GM18519 (cell line): ENCODE data around the gene DAAM2.

Experiments
- ATAC-seq: cut with Tn5 transposase; IDR thresholded peaks from one replicate; pipeline ENCODE4 v1.9.1; 2021; ENCODE audit warnings: mild to moderate bottlenecking, moderate library complexity; ENCODE audit not compliant: unreplicated experiment, low FRiP score

Gene DAAM2

DNA sequence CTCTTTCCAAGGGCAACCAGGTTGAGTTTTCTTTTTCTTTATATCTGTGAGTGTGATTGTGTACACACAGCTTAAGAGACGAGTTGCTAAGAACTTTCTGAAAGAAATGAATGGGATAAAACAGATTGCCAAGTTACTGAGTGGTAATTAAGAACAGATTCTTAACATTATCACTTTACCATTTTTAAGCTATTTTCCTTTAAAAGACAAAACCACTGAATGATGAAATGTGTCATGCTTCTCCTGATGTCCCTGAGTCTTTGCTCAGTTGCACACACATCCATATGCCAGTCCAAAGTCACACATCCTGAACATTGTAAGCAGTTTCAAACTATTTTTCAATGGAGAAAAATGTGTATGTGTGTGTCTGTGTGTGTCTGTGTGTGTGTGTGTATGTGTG lies 5.5 kb upstream of the DAAM2 start:
- ATAC-seq, result no peak

DNA sequence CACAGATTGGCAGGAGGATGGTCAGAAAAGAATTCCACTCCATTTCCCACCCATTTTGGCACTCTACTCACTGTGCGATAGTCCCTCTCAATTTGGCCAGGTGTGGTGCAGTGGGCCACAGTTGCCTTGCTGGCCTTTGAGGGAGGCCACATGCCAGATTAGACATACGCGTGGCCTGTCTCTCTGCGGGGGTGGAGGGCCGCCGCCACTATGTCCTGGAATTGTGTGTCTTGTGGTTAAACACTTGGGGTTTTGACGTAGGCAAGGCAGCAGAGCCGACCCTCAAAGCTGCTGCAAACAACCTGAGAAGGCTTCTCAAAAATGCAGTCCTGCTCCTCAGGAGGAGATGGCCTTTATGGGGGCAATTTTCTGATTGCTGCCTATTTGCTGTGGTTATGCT lies 4.9 kb upstream of the DAAM2 start:
- ATAC-seq, result no peak

DNA sequence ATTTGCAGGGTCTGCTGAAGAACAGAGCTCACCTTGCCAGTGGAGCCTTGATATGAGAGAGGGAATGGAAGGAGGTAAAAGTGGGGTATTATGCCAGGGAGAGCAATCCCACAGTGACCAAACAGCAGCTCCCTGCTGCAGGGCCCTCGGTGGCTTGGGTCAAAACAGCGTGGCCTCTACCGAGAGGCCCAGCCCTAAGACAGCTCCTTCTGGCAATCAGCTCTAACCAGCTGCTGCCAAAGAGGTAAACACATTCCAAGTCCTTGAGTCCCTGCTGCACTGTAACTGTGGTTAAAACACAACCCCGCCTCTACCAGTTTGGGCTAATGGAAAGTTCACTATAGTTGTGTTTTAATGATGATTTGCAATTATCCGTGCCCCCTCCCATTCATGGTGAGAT lies 1.4 kb upstream of the DAAM2 start:
- ATAC-seq, result no peak

DNA sequence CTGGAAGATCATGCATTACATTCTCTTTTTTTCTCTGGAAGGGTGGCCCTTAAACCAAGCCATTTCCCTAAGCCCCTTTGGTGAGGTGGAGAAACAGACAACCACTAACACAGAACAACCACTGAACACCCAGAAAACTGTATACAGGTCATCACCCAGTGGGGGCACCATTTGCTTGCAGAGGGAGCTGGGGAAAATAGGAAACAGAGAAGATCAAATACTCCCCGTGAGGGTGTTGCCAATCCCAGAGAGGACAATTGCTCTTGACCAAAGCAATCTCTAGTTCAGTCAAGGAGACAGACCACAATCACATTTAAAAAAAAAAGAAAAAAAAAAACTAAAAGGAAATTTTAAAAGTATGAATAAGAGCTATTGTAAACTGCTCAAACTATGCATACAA lies 865 bp upstream of the DAAM2 start:
- ATAC-seq, result no peak

DNA sequence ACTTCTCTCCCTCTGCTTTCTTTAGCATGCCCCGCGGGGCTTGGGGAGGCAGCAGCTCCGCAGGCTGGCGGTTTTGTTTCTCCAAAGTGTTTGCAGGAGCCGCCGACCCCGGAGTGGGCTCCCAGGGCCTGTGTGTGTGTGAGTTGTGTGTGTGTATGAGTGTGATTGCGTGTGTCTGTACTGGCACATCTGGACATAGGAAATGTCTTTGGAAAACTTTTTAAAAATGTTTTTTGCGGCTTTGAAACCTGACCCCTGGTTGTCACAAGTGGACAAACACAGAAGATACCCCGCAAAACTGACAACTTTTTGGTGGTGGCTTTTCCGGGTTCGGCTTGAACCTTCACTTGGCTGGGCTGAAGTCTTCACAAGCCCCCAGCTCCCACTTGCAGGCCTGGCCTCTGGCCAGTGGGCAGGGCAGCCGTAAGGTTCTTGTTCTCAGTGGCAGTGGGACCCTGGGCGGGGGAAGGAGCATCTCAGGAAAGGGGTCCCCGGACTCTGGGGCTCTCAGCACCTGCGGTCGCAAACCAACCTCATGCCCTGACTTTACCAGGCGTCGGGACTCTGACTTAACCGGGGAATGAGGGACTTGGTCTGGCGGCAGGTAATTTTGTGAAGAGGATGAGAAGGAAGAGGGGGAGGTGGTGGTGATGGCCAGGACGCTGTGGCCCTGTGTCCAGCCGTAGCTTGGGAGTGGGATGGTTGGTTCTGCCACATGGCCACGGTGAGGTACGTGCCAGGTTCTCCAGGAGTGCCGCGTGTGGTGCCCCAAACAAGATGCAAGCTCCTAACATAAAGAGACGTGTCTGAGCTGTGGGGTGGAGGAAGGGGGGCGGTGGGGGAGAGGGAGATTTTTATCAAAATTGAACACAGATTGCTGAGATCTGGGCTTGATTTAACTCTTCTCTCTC lies 619 bp downstream of the DAAM2 start:
- no peak for ATAC-seq

DNA sequence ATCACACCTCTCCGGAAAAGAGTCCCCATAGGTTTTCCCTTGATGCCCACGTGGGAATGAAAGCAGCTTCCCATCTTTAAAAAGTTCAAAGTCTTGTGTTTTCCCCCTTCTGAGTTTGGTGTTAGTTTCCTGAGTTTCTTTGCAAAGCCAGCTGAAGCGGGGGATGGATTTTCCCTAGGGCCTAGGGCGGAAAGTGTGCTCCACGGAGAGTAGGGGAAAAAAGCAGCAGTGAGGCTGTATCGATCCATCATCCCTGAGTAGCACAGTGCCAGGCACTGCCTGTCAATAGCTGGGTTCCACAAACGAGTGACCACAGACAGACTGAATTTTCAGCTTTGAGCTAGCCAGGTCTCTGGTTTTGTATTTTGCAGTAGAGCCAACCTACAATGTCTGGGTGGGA lies 1.3 kb downstream of the DAAM2 start:
- no peak for ATAC-seq

DNA sequence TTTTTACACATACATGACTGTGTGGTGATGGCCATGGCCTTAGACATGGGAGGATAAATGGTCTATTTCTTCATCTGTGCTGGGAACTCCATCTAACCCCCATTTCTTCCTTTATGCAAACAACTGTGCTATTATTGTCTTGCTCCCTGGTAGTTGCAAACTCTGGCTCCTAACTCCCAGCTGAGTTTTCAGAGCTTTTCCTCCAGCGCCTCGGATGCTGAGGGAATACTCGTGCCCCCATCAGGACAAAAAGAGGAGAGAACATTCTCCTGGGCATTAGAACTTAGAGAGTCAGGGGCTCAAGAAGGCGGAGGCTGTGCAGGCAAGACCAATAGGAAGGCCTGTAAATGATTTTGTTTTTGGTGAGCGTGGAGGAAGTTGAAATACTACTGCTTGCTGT lies 2.1 kb downstream of the DAAM2 start:
- ATAC-seq, result no peak

DNA sequence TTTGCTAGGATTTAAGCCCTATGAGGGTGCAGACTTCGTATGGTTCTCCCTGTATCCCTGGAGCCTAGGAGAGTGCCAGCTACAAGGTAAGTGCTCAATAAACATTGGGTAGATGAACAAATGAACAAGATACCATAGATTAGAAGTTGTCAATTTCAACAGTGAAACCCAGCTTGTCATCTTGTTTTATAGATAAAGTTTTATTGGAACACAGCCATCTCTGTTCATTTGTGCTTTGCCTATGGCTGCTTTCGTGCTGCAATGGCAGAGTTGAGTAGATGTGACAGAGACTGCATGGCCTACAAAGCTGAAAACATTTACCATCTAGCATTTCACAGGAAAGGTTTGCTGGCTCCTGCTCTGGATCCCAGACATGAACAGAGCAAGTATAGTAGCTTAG lies 5.6 kb downstream of the DAAM2 start:
- ATAC-seq, result no peak

DNA sequence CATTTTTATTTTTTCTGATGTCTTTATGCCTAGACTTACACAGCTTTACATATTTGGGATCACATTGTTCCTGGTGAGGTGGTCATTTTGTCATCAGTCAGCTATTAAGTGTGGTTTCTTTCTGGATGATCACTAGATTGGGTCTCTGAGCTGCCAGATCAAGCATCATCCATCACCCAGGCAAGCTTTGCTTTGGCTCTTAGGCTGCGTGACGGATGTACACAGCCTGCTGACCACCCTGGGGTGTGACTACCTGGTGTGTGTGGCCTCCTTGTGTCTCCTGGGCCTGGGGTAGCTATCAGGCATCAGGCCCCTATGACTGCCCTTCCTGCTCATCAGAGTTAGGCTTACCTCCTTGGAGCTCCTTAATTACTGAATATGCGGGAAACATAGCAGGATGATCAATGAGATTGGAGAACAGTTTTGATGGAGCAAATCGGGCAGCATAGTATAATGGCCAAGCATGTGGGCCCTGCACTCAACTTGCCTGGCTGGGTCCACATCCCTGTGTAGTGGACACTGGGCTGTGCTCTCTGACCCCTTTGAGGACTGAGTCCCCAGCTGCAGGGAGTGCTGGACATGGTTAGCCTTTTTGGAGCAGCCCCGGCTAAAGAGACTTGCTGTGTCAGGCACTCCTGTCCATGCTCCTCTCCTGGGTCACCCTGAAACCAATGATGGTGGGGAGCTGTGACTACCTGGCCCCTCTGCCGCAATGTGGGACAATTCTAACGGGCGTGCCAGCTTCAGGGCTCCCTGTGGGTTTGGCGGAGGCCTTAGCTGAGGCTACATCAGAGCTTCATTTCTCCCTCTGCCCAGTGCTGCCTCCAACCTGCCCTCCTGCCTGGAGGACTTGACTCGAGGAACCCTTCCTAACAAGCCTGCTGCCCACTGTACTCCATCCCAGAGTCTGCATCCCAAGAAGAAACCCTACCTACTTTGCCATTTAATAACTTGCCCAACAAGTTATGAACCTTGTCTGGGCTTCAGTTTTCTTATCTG lies 8.2 kb downstream of the DAAM2 start:
- no peak for ATAC-seq

DNA sequence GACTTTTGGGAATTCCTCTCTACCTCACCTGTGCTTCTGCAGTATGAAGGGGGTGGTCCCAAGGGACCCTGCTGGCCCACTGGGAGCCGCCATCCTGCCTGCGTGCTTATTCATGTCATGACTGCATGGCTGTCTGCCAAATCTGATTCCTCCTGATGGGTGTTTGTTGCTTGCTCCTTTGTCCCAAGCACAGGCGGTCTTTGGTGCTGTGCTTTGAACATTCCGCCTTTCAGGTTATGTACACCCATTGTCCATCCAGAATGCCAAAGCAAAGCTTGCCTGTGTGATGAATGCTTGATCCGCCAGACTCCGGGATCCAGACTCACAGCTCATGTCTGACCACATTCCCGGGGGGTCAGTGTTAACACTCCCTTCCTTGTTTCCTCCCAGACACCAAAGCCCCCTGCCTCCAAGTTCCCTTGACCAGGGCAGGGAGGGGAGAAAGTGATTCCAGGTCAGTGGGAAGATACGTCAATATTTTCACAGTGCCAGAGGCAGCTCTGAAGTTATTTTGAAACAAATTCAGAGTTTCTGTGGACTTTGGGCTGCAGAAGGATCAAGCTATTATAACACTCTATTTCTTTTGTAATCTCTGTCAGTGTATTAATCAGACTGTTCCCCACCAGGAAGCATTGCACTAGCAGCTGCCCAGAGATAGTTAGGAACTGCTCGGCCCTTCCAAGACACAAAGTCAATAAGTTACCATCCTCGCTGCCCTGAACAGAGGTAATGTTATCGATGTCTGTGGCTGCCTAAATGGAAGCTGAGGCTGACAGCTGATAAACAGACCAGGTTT lies 9.5 kb downstream of the DAAM2 start:
- ATAC-seq, result no peak

DNA sequence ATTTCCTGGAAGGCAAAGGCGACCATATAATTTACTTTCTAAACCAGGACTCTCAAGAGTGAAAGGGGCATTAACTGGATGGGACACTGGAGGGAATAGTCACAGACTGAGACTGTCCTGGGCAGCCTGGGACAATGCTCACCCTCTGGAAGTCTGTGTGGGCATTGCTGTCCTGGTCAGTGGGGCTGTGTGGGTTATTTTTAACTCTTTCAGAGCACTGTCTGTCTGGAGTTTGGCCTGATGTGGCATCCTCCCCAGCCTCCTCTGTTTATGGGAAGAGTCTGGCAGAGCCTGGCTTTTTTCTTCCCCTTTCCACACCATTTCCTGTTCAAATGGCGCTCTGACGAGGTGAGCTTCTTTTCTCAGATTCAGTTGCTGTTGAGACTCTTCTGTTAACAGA lies 11.7 kb downstream of the DAAM2 start:
- no peak for ATAC-seq

DNA sequence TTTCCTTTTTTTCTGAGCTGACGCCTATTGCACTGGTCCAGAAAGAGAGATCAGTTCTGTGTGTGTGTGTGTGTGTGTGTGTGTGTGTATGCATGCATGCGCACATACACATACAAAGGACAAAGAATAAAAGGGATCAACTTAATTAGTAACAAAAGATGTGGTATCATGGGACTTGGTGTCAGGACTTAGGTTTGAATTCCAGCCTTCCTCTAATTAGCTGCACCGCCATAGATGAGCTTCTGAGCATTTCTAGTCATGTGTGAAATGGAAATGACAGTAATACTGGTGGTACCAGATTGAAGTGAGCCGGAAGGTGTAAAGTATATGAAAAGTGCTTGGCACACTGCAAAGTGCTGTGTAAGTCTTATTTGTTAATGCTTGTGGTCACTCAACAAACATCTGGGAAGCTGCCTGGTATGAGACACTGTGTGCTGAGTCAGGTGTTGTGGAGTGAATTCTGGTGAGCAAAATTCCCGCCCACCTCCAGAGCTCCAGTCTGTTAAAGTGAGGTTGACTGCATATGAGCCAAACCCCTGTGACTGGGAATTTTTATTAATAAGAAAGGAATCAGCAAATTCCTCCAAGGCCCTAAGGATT lies 12.4 kb downstream of the DAAM2 start:
- no peak for ATAC-seq

DNA sequence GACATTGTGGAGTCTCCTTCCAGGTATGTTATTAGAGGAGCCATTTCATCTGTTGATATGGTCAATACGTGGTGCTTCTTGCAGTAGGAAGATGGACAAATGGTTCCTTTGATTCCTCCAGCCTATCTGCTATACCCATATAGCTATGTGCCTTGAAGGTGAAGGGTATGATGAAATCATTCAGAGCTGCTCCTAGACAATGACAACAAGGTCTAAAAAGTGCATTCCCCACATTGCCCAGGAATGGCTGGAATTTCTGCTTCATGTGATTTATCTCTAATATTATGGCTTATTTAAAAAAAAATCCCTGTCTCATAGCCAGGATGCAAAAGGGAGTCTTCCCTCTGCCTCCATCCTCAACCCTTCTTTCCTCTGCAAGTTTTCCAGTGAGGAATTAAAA lies 14.1 kb downstream of the DAAM2 start:
- no peak for ATAC-seq

DNA sequence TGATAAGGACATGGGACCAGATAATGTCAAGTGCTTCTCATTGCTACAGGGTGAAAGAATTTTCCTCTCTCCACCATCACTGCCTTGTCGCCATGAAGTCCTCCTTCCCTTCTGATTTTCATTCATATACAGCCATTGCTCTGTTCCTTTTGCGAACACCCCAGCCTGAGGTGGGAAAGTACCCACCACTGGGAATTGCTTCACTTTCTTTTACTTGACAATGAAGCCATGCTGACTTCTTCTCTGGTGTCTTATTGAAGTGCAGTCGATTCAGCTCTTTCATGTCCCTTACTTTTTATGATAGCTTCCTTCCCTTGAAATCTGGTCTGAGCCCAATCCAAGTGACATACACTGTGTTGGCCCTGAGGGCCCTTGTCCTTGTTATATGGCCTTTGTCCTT lies 16.2 kb downstream of the DAAM2 start:
- no peak for ATAC-seq

DNA sequence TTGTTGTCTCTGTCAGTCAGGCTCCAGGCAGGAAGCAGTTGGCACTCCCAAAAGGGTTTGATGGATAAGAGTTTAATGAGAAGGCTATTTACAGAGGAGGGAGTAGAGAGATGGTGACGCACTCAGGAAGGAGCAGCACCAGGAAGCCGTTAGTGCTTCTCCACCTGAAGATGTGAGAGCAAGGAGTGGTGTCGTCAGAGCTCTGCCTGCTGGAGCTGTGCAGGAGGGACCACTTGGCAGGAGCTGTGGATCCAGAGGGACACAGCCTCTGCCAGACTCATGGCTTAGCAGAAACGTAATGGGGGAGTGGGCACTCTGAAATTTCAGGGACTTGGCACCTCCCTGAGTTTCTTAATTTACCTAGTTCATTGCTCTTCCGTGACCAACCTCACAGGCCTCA lies 16.8 kb downstream of the DAAM2 start:
- ATAC-seq, result no peak

DNA sequence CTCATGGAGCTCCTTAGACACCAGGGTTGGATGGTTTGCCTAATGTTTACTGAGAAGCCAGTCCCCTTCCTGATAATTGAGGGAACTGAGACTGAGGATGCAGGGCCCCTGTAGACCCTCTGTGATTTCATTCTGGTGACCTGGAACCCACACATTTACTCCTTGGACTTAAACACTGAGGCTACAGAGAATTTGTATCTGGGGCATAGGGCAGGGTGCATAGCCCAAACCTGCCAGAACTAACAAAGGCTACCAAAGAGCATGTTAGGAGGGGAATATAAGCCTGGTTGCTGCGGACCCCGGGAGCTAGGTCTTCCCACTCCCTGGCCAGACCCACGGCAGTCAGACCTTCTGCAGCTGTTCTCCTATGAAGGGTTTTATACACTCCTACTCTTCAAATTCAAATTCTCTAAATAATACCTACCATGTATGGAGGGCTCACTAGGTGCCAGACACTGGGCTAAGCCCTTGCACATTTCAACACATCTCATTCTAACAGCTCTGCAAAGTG lies 19.7 kb downstream of the DAAM2 start:
- ATAC-seq, result no peak

DNA sequence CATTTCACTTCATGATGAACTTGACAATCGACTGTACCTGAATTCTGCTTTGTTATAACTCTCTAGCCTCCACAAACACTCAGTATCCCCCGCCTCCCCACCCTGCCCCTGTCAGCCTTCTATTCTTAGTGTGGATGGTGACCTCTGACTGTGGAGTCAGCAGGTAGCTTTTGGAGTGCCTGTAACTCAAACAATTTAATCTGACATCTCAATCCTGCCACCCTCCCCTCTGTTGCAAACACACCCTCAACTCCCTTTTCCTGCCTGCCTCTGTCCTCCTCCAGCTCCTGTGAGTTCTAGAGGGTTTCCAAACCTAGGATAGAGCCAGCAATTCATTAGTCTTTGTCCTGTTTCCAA lies 20.3 kb downstream of the DAAM2 start:
- no peak for ATAC-seq

DNA sequence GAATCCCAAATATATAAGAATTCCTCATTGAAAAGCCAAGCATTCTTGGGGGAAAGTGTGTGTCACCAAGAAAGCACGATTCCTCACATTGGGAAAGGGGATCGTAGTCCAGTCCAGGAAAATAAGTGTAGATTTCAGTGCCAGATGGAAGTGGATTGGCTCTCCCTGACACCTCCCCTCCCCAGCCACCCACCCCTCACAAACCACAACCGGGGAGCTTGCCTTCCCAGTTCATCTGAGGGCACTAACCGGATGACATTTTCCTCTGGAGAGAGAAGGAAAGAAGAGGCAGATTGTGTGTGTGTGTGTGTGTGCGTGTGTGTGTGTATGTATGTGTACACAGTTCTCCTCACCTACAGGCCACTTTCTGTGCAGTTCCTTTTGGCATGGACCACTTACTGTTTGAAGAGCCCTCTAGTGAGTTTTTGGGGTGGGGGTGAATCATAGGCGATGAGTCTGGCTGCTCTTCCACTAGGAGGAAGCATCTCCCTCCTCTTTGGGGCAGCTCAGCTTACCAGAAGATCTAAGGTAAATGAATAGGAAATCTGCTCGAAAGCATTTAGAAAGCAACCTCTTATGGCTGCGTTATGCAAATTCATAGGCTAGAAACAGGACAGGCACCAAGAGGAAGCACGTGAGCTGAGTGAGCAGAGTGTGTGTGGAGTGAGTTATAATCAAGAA lies 20.8 kb downstream of the DAAM2 start:
- peak; percentile 81 for ATAC-seq

DNA sequence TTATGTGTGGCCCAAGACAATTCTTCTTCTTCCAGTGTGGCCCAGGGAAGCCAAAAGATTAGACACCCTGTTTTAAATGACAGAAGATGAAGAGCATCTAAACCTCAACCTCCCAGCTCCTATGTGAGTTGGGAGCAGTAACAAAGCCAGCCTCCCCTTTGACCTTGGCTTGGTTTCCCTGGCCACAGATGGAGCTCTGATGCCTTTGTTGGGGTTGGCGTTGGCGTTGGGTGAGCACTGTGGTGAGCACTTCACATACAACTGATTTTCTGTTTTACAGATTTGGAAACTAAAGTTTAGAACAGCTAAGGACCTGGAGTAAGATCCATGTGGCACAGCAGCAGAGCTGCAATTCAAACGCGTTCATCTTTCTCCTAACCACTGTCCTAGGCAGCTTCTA lies 22.1 kb downstream of the DAAM2 start:
- ATAC-seq, result no peak

DNA sequence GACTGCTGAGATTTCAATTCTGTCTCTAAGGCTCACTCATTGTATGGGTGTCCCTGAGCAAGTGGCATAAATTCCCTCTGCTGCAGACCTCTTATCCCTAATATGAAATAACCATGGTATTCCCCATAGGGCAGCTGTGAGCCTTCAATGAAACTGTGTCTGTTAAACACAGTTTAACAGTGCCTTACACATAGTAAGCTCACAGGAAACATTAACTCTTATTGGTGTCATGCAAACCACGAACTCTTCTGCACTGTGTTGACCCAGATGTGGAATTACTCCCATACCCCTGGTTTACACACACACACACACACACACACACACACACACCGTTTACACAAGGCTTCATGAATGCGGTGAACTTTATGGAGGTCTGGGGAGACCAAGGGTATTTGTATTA lies 23.2 kb downstream of the DAAM2 start:
- ATAC-seq, result no peak
